Prostate gland (tissue), 2 donors: Measurements from ENCODE around the gene ZNF732. TPM values are rescaled to one million over a fixed set of nuclear protein-coding genes. Genes with fewer than 3 reads are reported as not detected.
"Not testable (repeated sequence)": the region's sequence is repeated elsewhere in the genome, so short reads cannot be mapped to it uniquely, and the experiment has no call there.

Experiments
- DNase-seq: peaks from one replicate; pipeline ENCODE4 v3.0.0-alpha.2; 2019; ENCODE audit warnings: low spot score
- H3K27ac ChIP-seq, 2 donors: fragments of 200-600 bp; sonication (generic); 2 replicates each; pipeline ENCODE4 v1.5.1; 2017 to 2019
- H3K27me3 ChIP-seq: fragments of 200-600 bp; sonication (generic); replicated peaks from 2 replicates; pipeline ENCODE4 v1.5.1; 2019; ENCODE audit not compliant: insufficient read depth
- H3K36me3 ChIP-seq, 2 donors: fragments of 200-600 bp; sonication (generic); 1 replicate in 1 of 2; 2 replicates in 1 of 2; pipeline versions ENCODE4 v1.5.1 to v1.8.1; 2017 to 2019
- H3K4me1 ChIP-seq: fragments of 200-600 bp; sonication (generic); replicated peaks from 2 replicates; pipeline ENCODE4 v1.5.1; 2019
- H3K4me3 ChIP-seq, 2 donors: fragments of 200-600 bp; sonication (generic); 2 replicates each; pipeline ENCODE4 v1.5.1; 2017 to 2019
- H3K9me3 ChIP-seq: fragments of 200-600 bp; sonication (generic); 2 replicates; pipeline ENCODE4 v1.5.1; 2017
- CTCF ChIP-seq, 4 experiments: fragments of 200-600 bp in 2 of 4; fragments of 450-650 bp in 2 of 4; sonication (generic) in 2 of 4; IDR thresholded peaks; 1 replicate in 3 of 4; 2 replicates in 1 of 4; pipeline ENCODE4 v1.5.1; 2016 to 2019; ENCODE audit warnings: antibody characterized with exemption in 4 of 4, mild to moderate bottlenecking in 2 of 4, moderate library complexity in 2 of 4
- POLR2A ChIP-seq: fragments of 450-650 bp; IDR thresholded peaks from one replicate; pipeline ENCODE4 v1.6.1; 2016; ENCODE audit warnings: antibody characterized with exemption, mild to moderate bottlenecking
- POLR2AphosphoS5 ChIP-seq: sonication (generic); formaldehyde crosslinking; IDR thresholded peaks from one replicate; pipeline ENCODE4 v1.6.1; 2017; ENCODE audit warnings: antibody characterized with exemption
- WGBS: methylation state at CpG from one replicate; pipeline ENCODE4 v1.1.5; 2018; 5-methylcytosine and 5-hydroxymethylcytosine counted together
- intact Hi-C: fragments of 100-400 bp; cut with DNase I; formaldehyde crosslinking; loops from one replicate; pipeline ENCODE4 v1.14.2; 2022
- total RNA-seq, 2 donors: library from RNA; depleted of rRNA; stranded (reverse); fragments of >200 nt; gene quantifications; one replicate each; pipeline ENCODE4 v1.1.0, GENCODE V29; 2016

The ZNF732 gene
- total RNA-seq, 2 donors from 2014 or later, result 0.14 to 2.3 TPM

- Histone ChIP-seq H3K27ac (no peak overlapping the region), H3K9me3 (no peaks in the 10 kb centered on the region), H3K4me3 (no peak overlapping the region), H3K27me3 (no peaks in the 10 kb centered on the region), H3K4me1 (no peaks in the 10 kb centered on the region), H3K36me3 (no peaks in the 10 kb centered on the region)
- 70% methylated on average over 8 of the region's 8 CpGs for WGBS
- TF ChIP-seq CTCF (IDR thresholded peaks at IDR 0.05) (no peak), POLR2AphosphoS5 (no peak), POLR2A (no peak)
- intact Hi-C loops, result no loop called here
- no peak for DNase-seq
Measured at GRCh38 chr4:328729-329128, 23.5 kb upstream of the ZNF732 start.

GRCh38 chr4:314296-314903, 9.1 kb upstream of the ZNF732 start:
- no peak overlapping the region for H3K27ac ChIP-seq
- H3K9me3 ChIP-seq, result no peaks in the 10 kb centered on the region
- no peaks in the 10 kb centered on the region for H3K36me3 ChIP-seq
- 82% methylated on average over 1 of the region's 1 CpG for WGBS
- no peak for TF ChIP-seq CTCF (IDR thresholded peaks at IDR 0.05)
- no peak for TF ChIP-seq POLR2AphosphoS5
- no peak for TF ChIP-seq POLR2A
- no peaks in the 10 kb centered on the region for H3K4me1 ChIP-seq
- intact Hi-C loops, result no loop called here
- no peak overlapping the region for H3K4me3 ChIP-seq
- no peak for DNase-seq
- no peaks in the 10 kb centered on the region for H3K27me3 ChIP-seq

GRCh38 chr4:309807-310206, 4.5 kb upstream of the ZNF732 start:
- no peak for TF ChIP-seq POLR2AphosphoS5
- TF ChIP-seq CTCF (IDR thresholded peaks at IDR 0.05), result no peak
- TF ChIP-seq POLR2A, result no peak
- intact Hi-C loops, result no loop called here
- DNase-seq, result no peak
- Histone ChIP-seq H3K27ac (no peak overlapping the region), H3K4me3 (no peak overlapping the region), H3K9me3 (no peaks in the 10 kb centered on the region), H3K36me3 (no peaks in the 10 kb centered on the region), H3K4me1 (no peaks in the 10 kb centered on the region), H3K27me3 (no peaks in the 10 kb centered on the region)
- 84% methylated on average over 1 of the region's 1 CpG for WGBS

GRCh38 chr4:306551-306961, 1.3 kb upstream of the ZNF732 start:
- WGBS, result 83% methylated on average over 3 of the region's 3 CpGs
- no peaks in the 10 kb centered on the region for H3K4me1 ChIP-seq
- H3K36me3 ChIP-seq, result no peaks in the 10 kb centered on the region
- DNase-seq, result no peak
- H3K4me3 ChIP-seq, result no peak overlapping the region
- TF ChIP-seq POLR2A (no peak), CTCF (IDR thresholded peaks at IDR 0.05) (no peak), POLR2AphosphoS5 (no peak)
- intact Hi-C loops, result no loop called here
- H3K9me3 ChIP-seq, result no peaks in the 10 kb centered on the region
- no peak overlapping the region for H3K27ac ChIP-seq
- H3K27me3 ChIP-seq, result no peaks in the 10 kb centered on the region

GRCh38 chr4:304516-304915, 758 bp downstream of the ZNF732 start:
- H3K27ac ChIP-seq, intact Hi-C loops, H3K27me3 ChIP-seq, DNase-seq, H3K9me3 ChIP-seq, H3K36me3 ChIP-seq, H3K4me1 ChIP-seq: not testable (repeated sequence)
- WGBS, result 13% methylated on average over 20 of the region's 20 CpGs
- peak overlapping the region in 1 of 2 donors; percentile 30 for H3K4me3 ChIP-seq
